Muscle layer of duodenum (tissue), 2 donors: ENCODE results near the gene VAMP7.
A peak's percentile ranks its signal among the peaks of the same experiment; 100 is the strongest.
"Not testable (repeated sequence)": the region's sequence is repeated elsewhere in the genome, so short reads cannot be mapped to it uniquely, and the experiment has no call there.

Experiments used
- H3K27ac ChIP-seq: one replicate; pipeline ENCODE4 v1.7.0; 2013; ENCODE audit warnings: mild to moderate bottlenecking, low read length
- H3K27me3 ChIP-seq: one replicate; pipeline ENCODE4 v1.7.0; 2013; ENCODE audit warnings: low read depth, mild to moderate bottlenecking, control low read depth, low read length
- H3K36me3 ChIP-seq, 2 donors: one replicate each; pipeline ENCODE4 v1.7.0; 2013; ENCODE audit warnings: low read length in 2 of 2, control low read depth in 1 of 2, mild to moderate bottlenecking in 1 of 2; ENCODE audit not compliant: insufficient read depth in 2 of 2, control insufficient read depth in 1 of 2
- H3K4me1 ChIP-seq, 2 donors: one replicate each; pipeline ENCODE4 v1.7.0; 2013; ENCODE audit warnings: low read length in 2 of 2, mild to moderate bottlenecking in 2 of 2, control low read depth in 1 of 2, moderate library complexity in 1 of 2; ENCODE audit not compliant: insufficient read depth in 2 of 2, control insufficient read depth in 1 of 2
- H3K4me3 ChIP-seq, 2 donors: one replicate each; pipeline ENCODE4 v1.7.0; 2013; ENCODE audit warnings: low read length in 2 of 2, low read depth in 1 of 2, mild to moderate bottlenecking in 1 of 2
- H3K9me3 ChIP-seq, 2 donors: one replicate each; pipeline ENCODE4 v1.7.0; 2013; ENCODE audit warnings: low read length in 2 of 2, control low read depth in 1 of 2, mild to moderate bottlenecking in 1 of 2; ENCODE audit not compliant: control insufficient read depth in 1 of 2
- donor health status: healthy.

Gene VAMP7, protein sequence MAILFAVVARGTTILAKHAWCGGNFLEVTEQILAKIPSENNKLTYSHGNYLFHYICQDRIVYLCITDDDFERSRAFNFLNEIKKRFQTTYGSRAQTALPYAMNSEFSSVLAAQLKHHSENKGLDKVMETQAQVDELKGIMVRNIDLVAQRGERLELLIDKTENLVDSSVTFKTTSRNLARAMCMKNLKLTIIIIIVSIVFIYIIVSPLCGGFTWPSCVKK

DNA sequence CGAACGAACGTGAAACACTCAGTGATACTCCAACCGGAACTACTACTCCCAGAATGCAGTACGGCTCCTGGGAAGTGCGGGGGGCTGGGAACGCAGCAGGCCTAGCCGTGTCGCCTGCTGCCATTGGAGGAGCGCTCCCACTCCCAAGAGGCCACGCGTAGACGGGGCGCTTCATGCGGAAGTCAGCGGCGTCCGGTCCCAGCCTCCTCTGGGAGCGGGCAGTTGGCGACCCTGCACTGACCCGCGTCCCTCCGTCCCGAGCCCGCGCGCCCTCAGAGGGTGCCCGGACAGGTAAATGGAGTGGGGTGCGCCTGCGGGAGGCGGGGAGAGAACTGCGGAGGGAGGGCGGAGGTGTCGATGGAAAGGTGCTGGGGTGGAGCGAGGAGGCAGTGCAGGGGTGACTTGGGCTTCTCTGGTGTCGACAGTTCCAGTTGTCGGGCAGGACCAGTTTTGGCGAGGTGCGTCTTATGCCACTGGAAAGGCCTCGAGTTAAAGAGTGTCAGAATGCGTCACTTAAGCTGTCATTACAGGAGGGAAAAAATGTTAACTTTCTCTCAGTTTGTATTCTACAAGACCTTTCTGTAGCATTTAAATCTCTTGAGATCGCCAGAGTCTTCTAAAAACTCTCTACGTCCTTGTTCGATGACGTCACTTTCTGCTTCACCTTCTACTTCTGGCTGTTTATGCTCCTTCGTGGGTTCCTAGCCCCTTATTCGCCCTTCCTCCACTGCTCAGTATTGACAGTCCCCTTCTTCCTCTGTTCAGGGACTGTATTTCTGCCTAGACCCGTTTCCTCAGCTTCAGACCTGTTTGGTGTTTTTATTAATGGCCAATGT is at the start of gene VAMP7:
VAMP7 (plus strand) TSS at position 188 of the 836 bp plus-strand sequence. CDS start 8,122 bp downstream, outside the sequence.
- Histone ChIP-seq H3K4me1 (peaks cover 0 to 11% of the 10 kb centered on the region in 2 donors), H3K4me3 (peak within 1 kb of the TSS; percentile 61 to 75), H3K27ac (peak within 1 kb of the TSS; percentile 28), H3K27me3 (no peaks in the 10 kb centered on the region), H3K9me3 (peaks cover 0 to 4% of the 10 kb centered on the region in 2 donors), H3K36me3 (peaks cover 0 to 3% of the 10 kb centered on the region in 2 donors)

DNA sequence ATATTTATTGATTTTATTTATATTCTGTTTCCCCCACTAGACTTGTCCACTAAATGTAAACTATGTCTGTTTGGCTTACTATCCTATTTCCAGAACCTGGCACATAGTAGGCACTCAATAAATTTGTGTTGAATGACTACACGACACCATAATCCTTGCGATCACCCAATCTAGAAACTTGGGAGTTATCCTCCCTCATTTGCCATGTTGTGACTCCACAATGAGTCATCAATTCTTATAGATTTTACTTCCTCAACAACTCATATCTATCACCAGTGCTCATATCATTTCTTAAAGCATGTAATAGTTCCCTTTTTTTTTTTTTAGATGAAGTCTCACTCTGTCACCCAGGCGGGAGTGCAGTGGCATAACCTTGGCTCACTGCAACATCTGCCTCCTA is 39.9 kb upstream of the VAMP7 start:
- H3K27me3 ChIP-seq = no peaks in the 10 kb centered on the region
- no peaks in the 10 kb centered on the region for H3K4me1 ChIP-seq
- H3K4me3 ChIP-seq = no peak overlapping the region
- no peaks in the 10 kb centered on the region for H3K36me3 ChIP-seq
- H3K9me3 ChIP-seq = peaks cover 0 to 3% of the 10 kb centered on the region in 2 donors
- no peak overlapping the region for H3K27ac ChIP-seq

DNA sequence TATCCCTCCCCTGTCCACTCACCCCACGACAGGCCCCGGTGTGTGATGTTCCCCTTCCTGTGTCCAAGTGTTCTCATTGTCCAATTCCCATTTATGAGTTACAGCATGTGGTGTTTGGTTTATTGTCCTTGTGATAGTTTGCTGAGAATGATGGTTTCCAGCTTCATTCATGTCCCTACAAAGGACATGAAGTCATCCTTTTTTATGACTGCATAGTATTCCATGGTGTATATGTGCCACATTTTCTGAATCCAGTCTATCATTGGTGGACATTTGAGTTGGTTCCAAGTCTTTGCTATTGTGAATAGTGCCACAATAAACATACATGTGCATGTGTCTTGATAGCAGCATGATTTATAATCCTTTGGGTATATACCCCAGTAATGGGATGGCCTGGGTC is 29.4 kb upstream of the VAMP7 start:
- not testable (repeated sequence) for H3K36me3 ChIP-seq, H3K4me3 ChIP-seq, H3K27ac ChIP-seq, H3K9me3 ChIP-seq, H3K27me3 ChIP-seq, H3K4me1 ChIP-seq

DNA sequence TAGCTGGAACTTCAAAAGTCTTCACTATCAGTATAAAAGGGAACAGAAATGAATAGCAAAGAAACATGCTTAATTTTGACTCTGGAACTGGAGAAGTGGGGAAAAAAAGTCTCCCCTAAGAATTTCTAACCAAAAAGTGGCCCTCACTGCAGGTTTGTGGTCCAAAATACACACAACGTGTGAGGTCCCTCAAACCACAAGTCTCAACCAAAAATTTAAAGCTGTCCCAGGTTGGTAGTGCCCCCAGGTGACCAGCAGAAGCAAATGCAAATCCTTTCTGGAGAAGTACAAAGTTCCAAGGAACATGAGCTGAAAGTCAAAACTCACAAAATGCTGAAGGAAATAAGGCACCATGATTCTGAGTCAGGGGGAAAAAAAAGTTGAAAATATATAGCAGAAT is 23.6 kb upstream of the VAMP7 start:
- H3K27ac ChIP-seq = no peak overlapping the region
- H3K36me3 ChIP-seq = no peaks in the 10 kb centered on the region
- no peak overlapping the region for H3K4me3 ChIP-seq
- H3K27me3 ChIP-seq = no peaks in the 10 kb centered on the region
- H3K4me1 ChIP-seq = no peaks in the 10 kb centered on the region
- no peaks in the 10 kb centered on the region for H3K9me3 ChIP-seq

DNA sequence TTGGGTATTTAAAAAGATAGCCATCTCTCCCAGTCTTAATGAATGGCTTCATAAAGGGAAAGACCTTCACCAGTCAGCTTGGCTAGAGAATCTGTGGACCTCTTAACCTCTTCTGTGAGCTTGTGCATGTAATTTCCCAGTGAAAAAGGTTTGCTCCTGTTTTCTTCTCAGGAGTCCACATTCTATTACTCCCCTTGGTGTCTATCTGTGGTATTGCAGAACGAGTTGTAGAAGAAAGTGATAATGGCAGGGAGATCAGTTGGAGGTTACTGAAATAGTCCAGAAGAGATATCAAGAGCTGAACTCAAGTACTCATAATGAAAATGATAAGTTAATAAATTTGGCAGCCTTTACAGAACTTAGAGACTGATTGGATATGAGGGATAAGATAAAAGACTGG is 16.5 kb upstream of the VAMP7 start:
- no peaks in the 10 kb centered on the region for H3K4me1 ChIP-seq
- H3K27ac ChIP-seq = no peak overlapping the region
- H3K27me3 ChIP-seq = no peaks in the 10 kb centered on the region
- no peak overlapping the region for H3K4me3 ChIP-seq
- no peaks in the 10 kb centered on the region for H3K36me3 ChIP-seq
- no peaks in the 10 kb centered on the region for H3K9me3 ChIP-seq

DNA sequence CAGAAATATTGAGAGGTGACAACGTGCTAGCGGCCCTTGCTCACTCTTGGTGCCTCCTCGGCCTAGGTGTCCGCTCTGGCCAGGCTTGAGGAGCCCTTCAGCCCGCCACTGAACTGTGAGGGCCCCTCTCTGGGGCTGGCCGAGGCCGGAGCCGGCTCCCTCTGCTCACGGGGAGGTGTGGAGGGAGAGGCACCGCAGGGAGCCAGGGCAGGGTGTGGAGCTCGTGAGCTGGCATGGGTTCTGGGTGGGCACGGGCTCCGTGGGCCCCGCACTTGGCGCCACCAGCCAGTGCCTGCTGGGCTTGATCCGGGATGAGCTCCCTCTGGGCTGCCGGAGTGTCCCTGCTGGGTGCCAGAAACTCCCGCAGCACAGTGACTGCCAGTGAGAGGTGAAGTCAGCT is 16.0 kb upstream of the VAMP7 start:
- Histone ChIP-seq H3K36me3 (no peaks in the 10 kb centered on the region), H3K4me1 (no peaks in the 10 kb centered on the region), H3K27ac (no peak overlapping the region), H3K9me3 (no peaks in the 10 kb centered on the region), H3K27me3 (no peaks in the 10 kb centered on the region), H3K4me3 (no peak overlapping the region)

DNA sequence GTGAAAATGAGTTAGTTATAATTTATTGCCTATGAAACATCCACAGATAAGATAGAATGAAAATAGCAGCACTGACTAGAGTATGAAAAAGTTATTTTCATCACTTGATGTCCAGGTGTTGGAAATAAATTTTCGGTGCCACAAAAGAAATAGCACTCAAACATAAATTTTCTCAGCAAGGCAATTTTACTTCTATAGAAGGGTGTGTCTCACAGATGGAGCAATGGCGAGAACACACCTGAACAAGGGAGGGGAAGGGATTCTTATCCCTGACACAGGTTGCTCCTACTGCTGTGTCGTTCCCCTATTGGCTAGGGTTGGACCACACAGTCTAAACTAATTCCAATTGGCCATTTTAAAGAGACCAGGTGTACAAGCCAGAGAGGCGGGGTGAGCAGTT is 13.3 kb upstream of the VAMP7 start:
- Histone ChIP-seq H3K27ac (no peak overlapping the region), H3K4me1 (no peaks in the 10 kb centered on the region), H3K4me3 (no peak overlapping the region), H3K36me3 (no peaks in the 10 kb centered on the region), H3K9me3 (no peaks in the 10 kb centered on the region), H3K27me3 (no peaks in the 10 kb centered on the region)

DNA sequence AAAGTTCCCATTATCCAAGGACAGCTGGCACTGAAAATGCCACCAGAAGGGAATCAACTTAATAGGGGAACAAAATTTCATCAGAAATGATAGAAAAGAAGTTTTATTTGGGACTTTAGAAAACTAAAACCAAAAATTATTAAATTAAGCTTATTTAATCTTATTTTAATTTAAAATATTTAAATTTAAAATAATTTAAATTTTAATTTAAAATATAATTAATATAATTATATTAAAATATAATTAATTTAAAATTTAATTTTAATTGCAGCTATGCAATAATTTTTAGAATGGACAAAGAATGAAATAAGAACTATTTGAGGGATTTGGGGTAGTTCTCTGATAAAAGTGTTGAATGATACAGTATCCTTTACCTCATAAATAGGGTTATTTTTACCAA is 10.2 kb upstream of the VAMP7 start:
- Histone ChIP-seq H3K4me3 (no peak overlapping the region), H3K36me3 (no peaks in the 10 kb centered on the region), H3K27ac (no peak overlapping the region), H3K9me3 (no peaks in the 10 kb centered on the region), H3K4me1 (no peaks in the 10 kb centered on the region), H3K27me3 (no peaks in the 10 kb centered on the region)

DNA sequence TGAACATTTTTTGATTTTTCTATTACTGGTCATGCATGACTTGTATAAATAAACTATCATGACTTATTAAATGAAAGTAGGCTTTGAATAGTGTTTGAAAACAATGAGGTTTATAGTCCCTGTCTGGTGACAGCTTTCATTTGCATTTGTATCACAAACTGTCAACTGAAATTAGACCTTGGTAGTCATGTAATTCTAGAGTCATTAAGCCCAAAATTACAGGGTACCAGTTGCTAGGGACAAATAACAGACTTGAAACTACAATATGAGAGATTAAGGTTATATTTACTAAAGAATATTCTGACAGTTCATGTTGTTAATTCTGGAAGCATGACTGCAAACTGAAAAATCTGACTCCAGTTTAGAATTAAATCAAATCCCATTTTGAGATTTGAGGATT is 9.2 kb upstream of the VAMP7 start:
- no peaks in the 10 kb centered on the region for H3K27me3 ChIP-seq
- H3K36me3 ChIP-seq = no peaks in the 10 kb centered on the region
- H3K27ac ChIP-seq = no peak overlapping the region
- no peaks in the 10 kb centered on the region for H3K4me1 ChIP-seq
- H3K4me3 ChIP-seq = no peak overlapping the region
- H3K9me3 ChIP-seq = no peaks in the 10 kb centered on the region

DNA sequence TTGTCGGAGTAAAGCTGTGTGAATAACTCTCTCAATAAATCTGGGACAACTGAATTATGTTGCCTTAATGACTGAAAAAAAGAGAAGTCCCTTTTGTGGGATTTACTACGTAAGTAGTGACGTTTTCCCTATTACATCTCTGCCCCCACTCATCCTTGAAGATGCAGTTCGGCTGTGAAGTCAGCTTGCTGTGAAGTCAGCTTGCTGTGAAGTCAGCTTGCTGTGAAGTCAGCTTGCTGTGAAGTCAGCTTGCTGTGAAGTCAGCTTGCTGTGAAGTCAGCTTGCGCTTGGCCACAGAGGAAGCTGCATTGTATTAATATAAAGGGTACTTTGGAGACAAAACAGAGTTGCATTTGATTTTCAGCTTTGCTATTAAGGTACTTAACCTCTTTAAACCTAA is 8.0 kb upstream of the VAMP7 start:
- H3K4me1 ChIP-seq = no peaks in the 10 kb centered on the region
- H3K36me3 ChIP-seq = no peaks in the 10 kb centered on the region
- no peaks in the 10 kb centered on the region for H3K27me3 ChIP-seq
- no peak overlapping the region for H3K4me3 ChIP-seq
- no peaks in the 10 kb centered on the region for H3K9me3 ChIP-seq
- H3K27ac ChIP-seq = no peak overlapping the region

DNA sequence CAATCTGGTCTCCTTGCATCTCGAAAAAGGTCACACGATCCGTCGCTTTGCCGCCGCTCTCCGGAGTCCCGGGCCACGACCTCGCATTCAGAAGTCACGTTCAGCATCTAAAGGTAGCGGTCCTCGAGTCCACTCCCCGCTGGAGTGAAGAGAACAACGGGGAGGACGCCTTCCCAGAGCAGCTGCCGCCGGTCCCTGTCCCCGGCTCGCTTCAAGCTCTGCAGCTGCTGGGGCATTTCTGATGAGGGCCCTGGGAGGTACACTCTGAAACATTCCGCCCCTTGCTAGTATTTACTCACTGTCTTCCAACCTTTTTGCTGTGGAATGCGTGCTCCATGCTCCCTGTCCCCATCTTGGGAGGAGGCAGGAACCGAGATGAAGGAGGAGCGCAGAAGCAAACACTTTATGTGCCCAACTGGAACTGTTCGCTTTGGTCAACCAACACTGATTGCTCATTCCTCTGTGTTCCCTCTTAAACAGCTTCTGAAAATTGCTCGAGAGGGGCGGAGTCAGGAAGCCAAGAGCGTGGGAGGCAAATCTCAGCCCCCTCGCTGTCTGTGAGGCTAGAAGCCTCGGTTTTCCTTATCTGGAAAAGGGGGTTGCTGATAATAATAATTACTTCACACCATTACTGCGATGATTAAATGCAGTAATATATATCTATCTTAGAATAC is 6.4 kb upstream of the VAMP7 start:
- H3K9me3 ChIP-seq = no peaks in the 10 kb centered on the region
- H3K36me3 ChIP-seq = no peaks in the 10 kb centered on the region
- no peaks in the 10 kb centered on the region for H3K27me3 ChIP-seq
- H3K4me3 ChIP-seq = peak overlapping the region in 1 of 2 donors; percentile 26
- H3K27ac ChIP-seq = no peak overlapping the region
- H3K4me1 ChIP-seq = no peaks in the 10 kb centered on the region
